Fibroblast of lung (primary cell): ENCODE data around the gene MYOM3. TPM values are rescaled to one million over a fixed set of nuclear protein-coding genes. Genes with fewer than 3 reads are reported as not detected.
"Not testable (repeated sequence)": the region's sequence is repeated elsewhere in the genome, so short reads cannot be mapped to it uniquely, and the experiment has no call there.

ENCODE experiments used
- DNase-seq, 2 donors: peaks; one replicate each; pipeline versions ENCODE4 v3.0.0 to v3.0.0-alpha.2; 2010; ENCODE audit warnings: low read depth in 2 of 2
- H2AFZ ChIP-seq: 2 replicates; pipeline ENCODE4 v1.5.1; 2012; ENCODE audit warnings: low read length, control low read depth, inconsistent platforms
- H3K27ac ChIP-seq: 2 replicates; pipeline ENCODE4 v1.5.1; 2011; ENCODE audit warnings: low read length, control low read depth; ENCODE audit not compliant: insufficient read depth
- H3K27me3 ChIP-seq: 2 replicates; pipeline ENCODE4 v1.5.1; 2011; ENCODE audit warnings: mild to moderate bottlenecking, low read length; ENCODE audit not compliant: control insufficient read depth, insufficient read depth
- H3K36me3 ChIP-seq: 2 replicates; pipeline ENCODE4 v1.5.1; 2011; ENCODE audit warnings: low read length; ENCODE audit not compliant: control insufficient read depth, insufficient read depth
- H3K4me1 ChIP-seq: 2 replicates; pipeline ENCODE4 v1.5.1; 2011; ENCODE audit warnings: low read length; ENCODE audit not compliant: control insufficient read depth, insufficient read depth; ENCODE audit errors: extremely low read depth
- H3K4me2 ChIP-seq: 2 replicates; pipeline ENCODE4 v1.5.1; 2011; ENCODE audit warnings: low read length, control low read depth; ENCODE audit not compliant: insufficient read depth; ENCODE audit errors: extremely low read depth
- H3K4me3 ChIP-seq, 4 experiments: fragments of 200-600 bp in 1 of 4; sonication (generic) in 1 of 4; replicated peaks in 1 of 4; 2 replicates each; pipeline ENCODE4 v1.5.1; 2011 to 2016; ENCODE audit warnings: low read length in 4 of 4, low read depth in 3 of 4, mild to moderate bottlenecking in 3 of 4, control low read depth in 2 of 4, inconsistent platforms in 1 of 4, mixed read lengths in 1 of 4; ENCODE audit not compliant: insufficient read depth in 1 of 4; ENCODE audit errors: control extremely low read depth in 1 of 4
- H3K79me2 ChIP-seq: 2 replicates; pipeline ENCODE4 v1.5.1; 2012; ENCODE audit warnings: mild to moderate bottlenecking, low read length, inconsistent platforms; ENCODE audit not compliant: control insufficient read depth, insufficient read depth
- H3K9ac ChIP-seq: 2 replicates; pipeline ENCODE4 v1.5.1; 2011; ENCODE audit warnings: mild to moderate bottlenecking, low read length, control low read depth; ENCODE audit not compliant: insufficient read depth
- H3K9me3 ChIP-seq: 2 replicates; pipeline ENCODE4 v1.5.1; 2012; ENCODE audit warnings: low read depth, low read length; ENCODE audit not compliant: control insufficient read depth, insufficient read depth
- H4K20me1 ChIP-seq: 2 replicates; pipeline ENCODE4 v1.5.1; 2011; ENCODE audit warnings: low read length; ENCODE audit not compliant: control insufficient read depth, insufficient read depth; ENCODE audit errors: extremely low read depth
- EZH2 ChIP-seq: IDR thresholded peaks from 2 replicates; pipeline ENCODE4 v1.5.1; 2012; ENCODE audit warnings: low read length, control low read depth, mild to moderate bottlenecking; ENCODE audit errors: missing control alignments
- polyA plus RNA-seq, 2 donors: library from polyadenylated mRNA; depleted of rRNA in 1 of 2; stranded (reverse) in 1 of 2; unstranded in 1 of 2; fragments of >200 nt; gene quantifications; 2 replicates each; pipeline ENCODE4 v1.2.1, GENCODE V29; 2011 to 2012; ENCODE audit warnings: missing spikeins in 1 of 2
- total RNA-seq: library from RNA; depleted of rRNA; stranded (reverse); fragments of >200 nt; gene quantifications from 2 replicates; pipeline ENCODE4 v1.2.1, GENCODE V29; 2014
- TF ChIP-seq, protein P1 (sequence below), 2 donors: IDR thresholded peaks in 1 of 2; conservative IDR thresholded peaks in 1 of 2; 1 replicate in 1 of 2; 2 replicates in 1 of 2; pipeline ENCODE4 v1.5.1; 2011 to 2012; ENCODE audit warnings: low read length in 2 of 2, control low read depth in 1 of 2, inconsistent platforms in 1 of 2, low read depth in 1 of 2, mild to moderate bottlenecking in 1 of 2

Gene MYOM3
- total and polyA plus RNA-seq, 2 donors (not counting 1 experiment from before 2014, with no cell fraction given) = not detected

DNA sequence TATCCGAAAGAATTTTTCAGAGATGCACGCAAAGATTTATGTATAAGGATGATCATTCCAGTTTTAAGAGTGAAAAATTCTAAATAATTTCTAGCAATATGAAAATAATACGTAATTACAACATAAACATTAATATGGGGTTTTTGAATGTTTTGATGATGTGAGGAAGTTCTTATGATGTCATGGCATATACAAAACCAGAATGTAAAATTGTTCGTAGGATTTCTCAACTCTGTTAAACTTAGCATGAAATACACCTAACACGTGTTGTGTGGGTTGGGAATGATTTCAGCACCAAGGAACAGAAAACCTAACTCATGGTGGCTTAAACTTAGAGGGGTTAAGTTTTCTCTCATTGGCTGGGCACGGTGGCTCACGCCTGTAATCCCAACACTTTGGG lies 62.2 kb downstream of the MYOM3 start:
- Histone ChIP-seq H2AFZ (no peak overlapping the region), H3K9me3 (no peaks in the 10 kb centered on the region), H3K27ac (no peak overlapping the region), H3K4me1 (peaks cover 13% of the 10 kb centered on the region), H3K79me2 (no peaks in the 10 kb centered on the region), H3K4me3 (no peak overlapping the region), H3K36me3 (no peaks in the 10 kb centered on the region), H3K27me3 (no peaks in the 10 kb centered on the region), H3K9ac (no peak overlapping the region), H3K4me2 (no peak overlapping the region), H4K20me1 (no peaks in the 10 kb centered on the region)
- DNase-seq = no peak
- TF ChIP-seq, protein P1, sequence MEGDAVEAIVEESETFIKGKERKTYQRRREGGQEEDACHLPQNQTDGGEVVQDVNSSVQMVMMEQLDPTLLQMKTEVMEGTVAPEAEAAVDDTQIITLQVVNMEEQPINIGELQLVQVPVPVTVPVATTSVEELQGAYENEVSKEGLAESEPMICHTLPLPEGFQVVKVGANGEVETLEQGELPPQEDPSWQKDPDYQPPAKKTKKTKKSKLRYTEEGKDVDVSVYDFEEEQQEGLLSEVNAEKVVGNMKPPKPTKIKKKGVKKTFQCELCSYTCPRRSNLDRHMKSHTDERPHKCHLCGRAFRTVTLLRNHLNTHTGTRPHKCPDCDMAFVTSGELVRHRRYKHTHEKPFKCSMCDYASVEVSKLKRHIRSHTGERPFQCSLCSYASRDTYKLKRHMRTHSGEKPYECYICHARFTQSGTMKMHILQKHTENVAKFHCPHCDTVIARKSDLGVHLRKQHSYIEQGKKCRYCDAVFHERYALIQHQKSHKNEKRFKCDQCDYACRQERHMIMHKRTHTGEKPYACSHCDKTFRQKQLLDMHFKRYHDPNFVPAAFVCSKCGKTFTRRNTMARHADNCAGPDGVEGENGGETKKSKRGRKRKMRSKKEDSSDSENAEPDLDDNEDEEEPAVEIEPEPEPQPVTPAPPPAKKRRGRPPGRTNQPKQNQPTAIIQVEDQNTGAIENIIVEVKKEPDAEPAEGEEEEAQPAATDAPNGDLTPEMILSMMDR (conservative IDR thresholded peaks at IDR 0.05 in 1 of 2, IDR thresholded peaks at IDR 0.05 in 1 of 2; ENCODE audit: low read depth in 1 of 2, low read length in 2 of 2) = no peak
- no peak for TF ChIP-seq EZH2

GRCh38 chr1:24048894-24049293 lies 63.0 kb downstream of the MYOM3 start:
- H3K79me2 ChIP-seq, H2AFZ ChIP-seq, DNase-seq, H3K27ac ChIP-seq, H3K27me3 ChIP-seq, H4K20me1 ChIP-seq, H3K9me3 ChIP-seq, H3K36me3 ChIP-seq, H3K9ac ChIP-seq, H3K4me3 ChIP-seq, H3K4me2 ChIP-seq: not testable (repeated sequence)
- H3K4me1 ChIP-seq = peaks cover 13% of the 10 kb centered on the region

- peak in 1 of 2 donors; percentile 64 for DNase-seq
- Histone ChIP-seq H3K4me1 (peaks cover 13% of the 10 kb centered on the region), H3K36me3 (no peaks in the 10 kb centered on the region), H3K79me2 (no peaks in the 10 kb centered on the region), H3K9me3 (no peaks in the 10 kb centered on the region), H4K20me1 (no peaks in the 10 kb centered on the region), H3K4me2 (no peak overlapping the region), H2AFZ (no peak overlapping the region), H3K27me3 (no peaks in the 10 kb centered on the region), H3K27ac (no peak overlapping the region), H3K9ac (no peak overlapping the region), H3K4me3 (no peak overlapping the region)
- TF ChIP-seq, protein P1 (conservative IDR thresholded peaks at IDR 0.05 in 1 of 2, IDR thresholded peaks at IDR 0.05 in 1 of 2; ENCODE audit: low read depth in 1 of 2, low read length in 2 of 2) = no peak
- no peak for TF ChIP-seq EZH2
Measured at GRCh38 chr1:24048205-24048869, 63.6 kb downstream of the MYOM3 start.
